Endothelial cell of umbilical vein (primary cell): Measurements from ENCODE around the gene NALF2. TPM values are rescaled to one million over a fixed set of nuclear protein-coding genes. Genes with fewer than 3 reads are reported as not detected.

Experiments
- BruUV-seq: library from RNA; stranded (reverse); fragments of 400-500 nt; replicated peaks from 2 replicates; lab custom pipeline; 2021; lab: Mats Ljungman, UMichigan
- CTCF ChIA-PET: fragments of 300-600, 350-600 bp; sonication (Branson Sonifier 250); formaldehyde crosslinking; loops from one replicate; lab custom pipeline; 2021; ENCODE audit warnings: antibody characterized with exemption, inconsistent platforms; lab: Charles Lee
- POLR2A ChIA-PET: fragments of 300-600, 350-600 bp; sonication (Branson Sonifier 250); formaldehyde crosslinking; loops from one replicate; lab custom pipeline; 2021; ENCODE audit warnings: antibody characterized with exemption, inconsistent platforms; lab: Charles Lee
- DNase-seq: peaks from one replicate; pipeline ENCODE4 v3.0.0-alpha.2; 2011; ENCODE audit warnings: low read depth, low spot score
- FAIRE-seq: peaks from 2 replicates; lab custom pipeline; 2011; peaks lifted over from hg19 to GRCh38; lab: Jason Lieb, UNC
- H2AFZ ChIP-seq: 2 replicates; pipeline ENCODE4 v1.6.0; 2012; ENCODE audit warnings: low read depth, low read length, control low read depth, inconsistent platforms
- H3K27ac ChIP-seq: 2 replicates; pipeline ENCODE4 v1.5.1; 2011; ENCODE audit warnings: low read depth, mild to moderate bottlenecking, control low read depth, low read length, moderate library complexity; ENCODE audit not compliant: insufficient read depth
- H3K27me3 ChIP-seq, 2 experiments: 2 replicates each; pipeline versions ENCODE4 v1.6.0 to v1.6.1; 2011; ENCODE audit warnings: low read length in 2 of 2, mixed read lengths in 1 of 2; ENCODE audit not compliant: control insufficient read depth in 2 of 2, insufficient read depth in 2 of 2
- H3K36me3 ChIP-seq, 2 experiments: 2 replicates in 1 of 2; 3 replicates in 1 of 2; pipeline ENCODE4 v1.5.1; 2011; ENCODE audit warnings: low read length in 2 of 2, mild to moderate bottlenecking in 1 of 2, moderate library complexity in 1 of 2; ENCODE audit not compliant: control insufficient read depth in 2 of 2, insufficient read depth in 2 of 2; ENCODE audit errors: extremely low read depth in 1 of 2
- H3K4me1 ChIP-seq: 3 replicates; pipeline ENCODE4 v1.5.1; 2011; ENCODE audit warnings: mild to moderate bottlenecking, low read length; ENCODE audit not compliant: control insufficient read depth, insufficient read depth; ENCODE audit errors: extremely low read depth
- H3K4me2 ChIP-seq: 2 replicates; pipeline ENCODE4 v1.6.1; 2011; ENCODE audit warnings: low read length, control low read depth, mixed read lengths; ENCODE audit not compliant: insufficient read depth
- H3K4me3 ChIP-seq, 3 experiments: fragments of 200-600 bp in 1 of 3; sonication (generic), shearing (Covaris generic) in 1 of 3; replicated peaks in 1 of 3; 2 replicates each; pipeline ENCODE4 v1.5.1; 2011 to 2016; ENCODE audit warnings: control low read depth in 3 of 3, low read length in 3 of 3, mild to moderate bottlenecking in 2 of 3, inconsistent platforms in 1 of 3, low read depth in 1 of 3, moderate library complexity in 1 of 3; ENCODE audit not compliant: insufficient read depth in 1 of 3
- H3K79me2 ChIP-seq: 2 replicates; pipeline ENCODE4 v1.6.0; 2012; ENCODE audit warnings: low read length, inconsistent platforms; ENCODE audit not compliant: control insufficient read depth, insufficient read depth
- H3K9ac ChIP-seq: replicated peaks from 2 replicates; pipeline ENCODE3; 2011; ENCODE audit warnings: low read length, control low read depth; ENCODE audit not compliant: insufficient read depth; ENCODE audit errors: extremely low read depth
- H3K9me1 ChIP-seq: replicated peaks from 3 replicates; pipeline ENCODE4 v1.6.0; 2011; ENCODE audit warnings: mild to moderate bottlenecking, low read length; ENCODE audit not compliant: control insufficient read depth, insufficient read depth; ENCODE audit errors: extremely low read depth
- H3K9me3 ChIP-seq: replicated peaks from 2 replicates; pipeline ENCODE4 v1.5.1; 2012; ENCODE audit warnings: low read length, inconsistent platforms; ENCODE audit not compliant: control insufficient read depth, insufficient read depth
- H4K20me1 ChIP-seq: replicated peaks from 2 replicates; pipeline ENCODE3; 2011; ENCODE audit warnings: mild to moderate bottlenecking, low read length; ENCODE audit not compliant: control insufficient read depth, insufficient read depth; ENCODE audit errors: extremely low read depth
- EZH2 ChIP-seq: IDR thresholded peaks from 2 replicates; pipeline ENCODE4 v1.6.1; 2012; ENCODE audit warnings: borderline replicate concordance, low read depth, mild to moderate bottlenecking, moderate library complexity, low read length, inconsistent platforms; ENCODE audit not compliant: severe bottlenecking
- FOS ChIP-seq: IDR thresholded peaks from 2 replicates; pipeline ENCODE4 v1.6.1; 2011; ENCODE audit warnings: mild to moderate bottlenecking, low read length, moderate library complexity, borderline replicate concordance; ENCODE audit not compliant: insufficient read depth
- GATA2 ChIP-seq: IDR thresholded peaks from 2 replicates; pipeline ENCODE4 v1.7.0; 2011; ENCODE audit warnings: low read depth, mild to moderate bottlenecking, moderate library complexity, mixed read lengths, low read length; ENCODE audit not compliant: insufficient read length, insufficient read depth
- JUN ChIP-seq: IDR thresholded peaks from 2 replicates; pipeline ENCODE4 v1.6.1; 2011; ENCODE audit warnings: borderline replicate concordance, low read depth; ENCODE audit not compliant: insufficient read length, insufficient read depth
- MYC ChIP-seq: IDR thresholded peaks from one replicate; pipeline ENCODE4 v1.6.1; 2011; ENCODE audit warnings: mild to moderate bottlenecking, low read depth, low read length
- POLR2A ChIP-seq: IDR thresholded peaks from 2 replicates; pipeline ENCODE4 v1.6.1; 2012; ENCODE audit warnings: low read depth, mild to moderate bottlenecking, control low read depth, low read length
- POLR2AphosphoS5 ChIP-seq: IDR thresholded peaks from 2 replicates; pipeline ENCODE4 v1.6.1; 2012; ENCODE audit warnings: low read depth, mild to moderate bottlenecking, control low read depth, low read length, moderate library complexity; ENCODE audit not compliant: insufficient read depth
- dilution Hi-C: fragments of 300-500 bp; cut with MboI; formaldehyde crosslinking; loops from one replicate; pipeline ENCODE4 v1.15.0; 2019; ENCODE audit warnings: low sequenced_read_pairs; ENCODE audit not compliant: extremely low pct_ligation_motif_present
- intact Hi-C: fragments of 100-400 bp; cut with micrococcal nuclease; formaldehyde crosslinking; loops from one replicate; pipeline ENCODE4 v1.10.0; 2022
- polyA plus RNA-seq, 4 experiments: library from polyadenylated mRNA; depleted of rRNA in 3 of 4; stranded (reverse) in 3 of 4; unstranded in 1 of 4; fragments of >200 nt; gene quantifications; 2 replicates each; pipeline versions ENCODE4 v1.2.1 to v1.2.3, GENCODE V29; 2011 to 2012; ENCODE audit warnings: missing spikeins in 1 of 4
- total RNA-seq: library from RNA; stranded (reverse); gene quantifications from 2 replicates; pipeline ENCODE4 v1.2.3, GENCODE V29; 2021
- TF ChIP-seq, protein P1 (sequence below), 2 donors: IDR thresholded peaks; 1 replicate in 1 of 2; 2 replicates in 1 of 2; pipeline ENCODE4 v1.5.1; 2011; ENCODE audit warnings: low read length in 2 of 2, mild to moderate bottlenecking in 2 of 2, moderate library complexity in 2 of 2, control low read depth in 1 of 2, inconsistent platforms in 1 of 2, low read depth in 1 of 2; ENCODE audit not compliant: insufficient read depth in 1 of 2; ENCODE audit errors: extremely low read depth in 1 of 2
- TF ChIP-seq, protein P2 (sequence below): IDR thresholded peaks from 2 replicates; pipeline ENCODE4 v1.6.1; 2011; ENCODE audit not compliant: insufficient read depth, insufficient read length

Gene NALF2
- total and polyA plus RNA-seq, 2 donors (not counting 3 experiments of a cell fraction or from before 2014, with no cell fraction given): not detected

DNA sequence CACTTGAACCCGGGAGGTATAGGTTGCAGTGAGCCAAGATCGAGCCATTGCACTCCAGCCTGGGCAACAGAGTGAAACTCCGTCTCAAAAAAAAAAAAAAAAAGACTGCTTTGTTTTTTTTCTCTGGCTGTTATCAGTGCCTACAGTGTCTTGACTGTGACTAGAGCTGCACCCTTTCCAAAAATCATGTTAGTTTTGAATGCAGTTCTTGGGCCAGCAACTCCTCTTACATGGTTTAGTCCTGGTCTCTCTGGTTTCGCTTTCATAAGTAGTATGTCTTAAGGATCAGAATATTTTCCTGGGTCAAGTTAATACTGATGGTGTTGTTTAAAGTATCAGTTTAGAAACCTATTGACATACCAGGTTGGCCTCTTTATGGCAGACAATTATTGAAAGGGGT lies 34.2 kb upstream of the NALF2 start:
- H3K4me2 ChIP-seq: no peak overlapping the region
- POLR2A ChIA-PET: no interaction called here
- no peak overlapping the region for H3K27ac ChIP-seq
- CTCF ChIA-PET: no interaction called here
- no peaks in the 10 kb centered on the region for H3K36me3 ChIP-seq
- TF ChIP-seq JUN: no peak
- TF ChIP-seq, protein P1, sequence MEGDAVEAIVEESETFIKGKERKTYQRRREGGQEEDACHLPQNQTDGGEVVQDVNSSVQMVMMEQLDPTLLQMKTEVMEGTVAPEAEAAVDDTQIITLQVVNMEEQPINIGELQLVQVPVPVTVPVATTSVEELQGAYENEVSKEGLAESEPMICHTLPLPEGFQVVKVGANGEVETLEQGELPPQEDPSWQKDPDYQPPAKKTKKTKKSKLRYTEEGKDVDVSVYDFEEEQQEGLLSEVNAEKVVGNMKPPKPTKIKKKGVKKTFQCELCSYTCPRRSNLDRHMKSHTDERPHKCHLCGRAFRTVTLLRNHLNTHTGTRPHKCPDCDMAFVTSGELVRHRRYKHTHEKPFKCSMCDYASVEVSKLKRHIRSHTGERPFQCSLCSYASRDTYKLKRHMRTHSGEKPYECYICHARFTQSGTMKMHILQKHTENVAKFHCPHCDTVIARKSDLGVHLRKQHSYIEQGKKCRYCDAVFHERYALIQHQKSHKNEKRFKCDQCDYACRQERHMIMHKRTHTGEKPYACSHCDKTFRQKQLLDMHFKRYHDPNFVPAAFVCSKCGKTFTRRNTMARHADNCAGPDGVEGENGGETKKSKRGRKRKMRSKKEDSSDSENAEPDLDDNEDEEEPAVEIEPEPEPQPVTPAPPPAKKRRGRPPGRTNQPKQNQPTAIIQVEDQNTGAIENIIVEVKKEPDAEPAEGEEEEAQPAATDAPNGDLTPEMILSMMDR (IDR thresholded peaks at IDR 0.05; ENCODE audit: extremely low read depth in 1 of 2, insufficient read depth in 1 of 2, low read depth in 1 of 2, low read length in 2 of 2): no peak
- no peak for TF ChIP-seq FOS
- TF ChIP-seq, protein P2, sequence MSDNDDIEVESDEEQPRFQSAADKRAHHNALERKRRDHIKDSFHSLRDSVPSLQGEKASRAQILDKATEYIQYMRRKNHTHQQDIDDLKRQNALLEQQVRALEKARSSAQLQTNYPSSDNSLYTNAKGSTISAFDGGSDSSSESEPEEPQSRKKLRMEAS: no peak
- TF ChIP-seq MYC: no peak
- no peak for TF ChIP-seq GATA2
- TF ChIP-seq POLR2AphosphoS5: no peak
- TF ChIP-seq POLR2A: no peak
- no peak for TF ChIP-seq EZH2
- intact Hi-C loops: no loop called here
- H3K9me1 ChIP-seq: no peaks in the 10 kb centered on the region
- no peak overlapping the region for H3K4me3 ChIP-seq
- no peaks in the 10 kb centered on the region for H3K27me3 ChIP-seq
- H3K9me3 ChIP-seq: no peaks in the 10 kb centered on the region
- H3K79me2 ChIP-seq: no peaks in the 10 kb centered on the region
- dilution Hi-C loops: no loop called here
- DNase-seq: no peak
- no peaks in the 10 kb centered on the region for H4K20me1 ChIP-seq
- H3K4me1 ChIP-seq: no peaks in the 10 kb centered on the region
- no peak overlapping the region for H2AFZ ChIP-seq
- no peak for FAIRE-seq
- no peak overlapping the region for H3K9ac ChIP-seq
- no TSS peak for BruUV-seq
